ENCODE data around the gene GALNT13.

DNA sequence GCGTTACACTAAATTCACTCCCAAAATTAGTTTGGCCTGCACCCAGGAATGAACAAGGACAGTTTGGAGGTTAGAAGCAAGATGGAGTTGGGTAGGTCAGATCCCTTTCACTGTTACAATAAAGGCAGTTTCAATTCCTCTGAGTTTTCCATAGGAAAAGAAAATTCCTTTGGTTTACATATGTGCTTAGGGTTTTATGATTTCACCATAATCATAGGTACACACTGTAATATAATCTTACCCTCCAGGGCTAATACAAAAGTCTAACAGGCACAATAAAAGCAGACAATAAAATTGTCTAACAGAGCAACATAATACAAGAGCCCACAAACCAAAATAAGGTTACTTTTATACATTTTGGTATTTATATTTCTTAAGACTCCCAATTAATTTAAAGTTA, 435.3 kb downstream of the GALNT13 start:
- TF ChIP-seq MIXL1 (CRISPR knock-in tag; IDR thresholded peaks at IDR 0.05) (no peak), FOSL2 (CRISPR knock-in tag; IDR thresholded peaks at IDR 0.05) (no peak), FOXP4 (CRISPR knock-in tag; IDR thresholded peaks at IDR 0.05) (no peak), ETS1 (CRISPR knock-in tag; IDR thresholded peaks at IDR 0.05) (no peak), SP140L (CRISPR knock-in tag; IDR thresholded peaks at IDR 0.05; ENCODE audit: borderline replicate concordance) (no peak), TRIM22 (IDR thresholded peaks at IDR 0.05) (no peak), ZMYM4 (CRISPR knock-in tag; IDR thresholded peaks at IDR 0.05) (no peak), FOSL1 (CRISPR knock-in tag; IDR thresholded peaks at IDR 0.05; ENCODE audit: borderline replicate concordance) (no peak), IRF1 (CRISPR knock-in tag; IDR thresholded peaks at IDR 0.05; ENCODE audit: low read depth) (no peak), SMC3 (IDR thresholded peaks at IDR 0.05; ENCODE audit: low read length) (no peak), ZFP36L1 (CRISPR knock-in tag; IDR thresholded peaks at IDR 0.05) (no peak)
- TF ChIP-seq, protein P1, sequence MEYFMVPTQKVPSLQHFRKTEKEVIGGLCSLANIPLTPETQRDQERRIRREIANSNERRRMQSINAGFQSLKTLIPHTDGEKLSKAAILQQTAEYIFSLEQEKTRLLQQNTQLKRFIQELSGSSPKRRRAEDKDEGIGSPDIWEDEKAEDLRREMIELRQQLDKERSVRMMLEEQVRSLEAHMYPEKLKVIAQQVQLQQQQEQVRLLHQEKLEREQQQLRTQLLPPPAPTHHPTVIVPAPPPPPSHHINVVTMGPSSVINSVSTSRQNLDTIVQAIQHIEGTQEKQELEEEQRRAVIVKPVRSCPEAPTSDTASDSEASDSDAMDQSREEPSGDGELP (IDR thresholded peaks at IDR 0.05; ENCODE audit: borderline replicate concordance, low read depth), result no peak
